GM21360 (cell line): ENCODE data around the gene PAXIP1.

Source experiments
- ATAC-seq: cut with Tn5 transposase; IDR thresholded peaks from one replicate; pipeline ENCODE4 v1.9.1; 2021; ENCODE audit warnings: mild to moderate bottlenecking, moderate library complexity; ENCODE audit not compliant: unreplicated experiment

PAXIP1 gene

GRCh38 chr7:154896076-154896475, 106.8 kb downstream of the PAXIP1 start:
- ATAC-seq = no peak
